Stimulated activated CD8-positive, alpha-beta memory T cell treated with anti-CD3 and anti-CD28 coated beads, Interleukin-2, amount 100 ng/mL, for 1 hour (primary cell): Measurements from ENCODE around the gene FXYD7.
"Not testable (repeated sequence)": the region's sequence is repeated elsewhere in the genome, so short reads cannot be mapped to it uniquely, and the experiment has no call there.

Experiments
- DNase-seq, 2 donors: peaks; one replicate each; pipeline ENCODE4 v3.0.0-alpha.2; 2020; ENCODE audit warnings: low read depth in 2 of 2

FXYD7 gene

GRCh38 chr19:35165200-35166058, 22.4 kb downstream of the FXYD7 start:
- DNase-seq = no peak

GRCh38 chr19:35166100-35167063, 23.3 kb downstream of the FXYD7 start:
- DNase-seq = no peak

GRCh38 chr19:35167251-35168119, 24.4 kb downstream of the FXYD7 start:
- no peak for DNase-seq

GRCh38 chr19:35168196-35168595, 25.1 kb downstream of the FXYD7 start:
- no peak for DNase-seq

- no peak for DNase-seq
Measured at GRCh38 chr19:35169221-35169995, 26.4 kb downstream of the FXYD7 start.

- no peak for DNase-seq
Measured at GRCh38 chr19:35170359-35171061, 27.5 kb downstream of the FXYD7 start.

GRCh38 chr19:35171730-35172129, 28.7 kb downstream of the FXYD7 start:
- no peak for DNase-seq

- DNase-seq = no peak
Measured at GRCh38 chr19:35174226-35174625, 31.2 kb downstream of the FXYD7 start.

GRCh38 chr19:35176181-35176570, 33.1 kb downstream of the FXYD7 start:
- no peak for DNase-seq

- no peak for DNase-seq
Measured at GRCh38 chr19:35177377-35178274, 34.6 kb downstream of the FXYD7 start.

- DNase-seq = no peak
Measured at GRCh38 chr19:35178701-35179100, 35.6 kb downstream of the FXYD7 start.

- DNase-seq = no peak
Measured at GRCh38 chr19:35179830-35180229, 36.8 kb downstream of the FXYD7 start.

GRCh38 chr19:35181387-35181786, 38.3 kb downstream of the FXYD7 start:
- no peak for DNase-seq

GRCh38 chr19:35184267-35184666, 41.2 kb downstream of the FXYD7 start:
- no peak for DNase-seq

GRCh38 chr19:35184884-35185283, 41.8 kb downstream of the FXYD7 start:
- DNase-seq = no peak

GRCh38 chr19:35194012-35194984, 51.2 kb downstream of the FXYD7 start:
- no peak for DNase-seq

GRCh38 chr19:35195830-35196229, 52.8 kb downstream of the FXYD7 start:
- no peak for DNase-seq

GRCh38 chr19:35196861-35197260, 53.8 kb downstream of the FXYD7 start:
- not testable (repeated sequence) for DNase-seq
